NCI-H510A treated with DMSO at 0.1 percent for 48 hours (cell line): ENCODE measurements around the gene TADA2A.

Source experiments
- DNase-seq: peaks from one replicate; lab custom pipeline; 2025; lab: John Stamatoyannopoulos, UW

TADA2A gene, protein sequence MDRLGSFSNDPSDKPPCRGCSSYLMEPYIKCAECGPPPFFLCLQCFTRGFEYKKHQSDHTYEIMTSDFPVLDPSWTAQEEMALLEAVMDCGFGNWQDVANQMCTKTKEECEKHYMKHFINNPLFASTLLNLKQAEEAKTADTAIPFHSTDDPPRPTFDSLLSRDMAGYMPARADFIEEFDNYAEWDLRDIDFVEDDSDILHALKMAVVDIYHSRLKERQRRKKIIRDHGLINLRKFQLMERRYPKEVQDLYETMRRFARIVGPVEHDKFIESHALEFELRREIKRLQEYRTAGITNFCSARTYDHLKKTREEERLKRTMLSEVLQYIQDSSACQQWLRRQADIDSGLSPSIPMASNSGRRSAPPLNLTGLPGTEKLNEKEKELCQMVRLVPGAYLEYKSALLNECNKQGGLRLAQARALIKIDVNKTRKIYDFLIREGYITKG

DNA sequence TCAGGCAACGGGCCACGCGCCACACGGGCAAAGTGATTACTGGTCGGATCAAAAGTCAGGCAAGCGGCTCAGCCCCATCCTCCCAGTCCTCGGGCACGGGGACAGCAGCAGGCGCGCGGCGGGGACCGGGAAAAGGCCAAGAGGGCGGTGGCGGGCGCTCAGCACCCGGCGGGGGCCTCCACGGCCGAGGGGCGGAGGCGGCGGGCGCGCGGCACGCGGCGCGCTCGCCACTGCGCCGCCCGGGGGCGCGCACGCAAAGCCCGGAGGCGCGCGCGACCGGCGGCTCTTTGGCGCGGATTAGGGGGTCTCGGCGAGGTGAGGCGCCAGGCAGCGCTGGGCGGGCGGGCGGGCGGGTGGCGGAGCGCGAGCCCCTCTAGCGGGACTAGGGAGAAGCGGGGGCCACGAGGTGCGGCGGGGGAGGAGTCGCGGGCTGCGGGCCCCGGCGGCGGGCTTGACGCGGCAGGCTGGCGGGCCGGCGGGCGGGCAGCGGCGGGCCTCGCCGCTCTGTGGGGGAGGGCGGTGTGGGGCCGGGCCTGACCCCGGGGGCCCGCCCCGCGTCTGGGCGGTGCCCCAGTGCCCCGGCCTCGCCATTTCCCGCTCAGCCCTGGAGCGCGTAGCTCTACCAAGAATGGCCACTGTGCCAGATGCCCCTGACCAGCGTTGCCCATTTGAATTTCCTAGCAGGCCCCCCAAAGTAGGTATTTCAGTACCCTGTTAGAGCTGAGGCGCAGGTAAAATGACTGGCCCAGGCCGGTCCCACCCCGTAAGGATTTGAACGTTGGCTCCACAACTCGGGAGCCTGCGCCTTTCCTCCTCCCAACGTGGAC, at the start of gene TADA2A, which contains the start of gene ACACA:
Gene TADA2A (plus strand): TSS at position 252 of the 827 bp plus-strand sequence. CDS start 4,480 bp downstream, outside the sequence.
Gene ACACA (minus strand): TSS at position 202 of the 827 bp plus-strand sequence. CDS start 537 bp downstream, outside the sequence.
- peak; percentile 72 for DNase-seq

DNA sequence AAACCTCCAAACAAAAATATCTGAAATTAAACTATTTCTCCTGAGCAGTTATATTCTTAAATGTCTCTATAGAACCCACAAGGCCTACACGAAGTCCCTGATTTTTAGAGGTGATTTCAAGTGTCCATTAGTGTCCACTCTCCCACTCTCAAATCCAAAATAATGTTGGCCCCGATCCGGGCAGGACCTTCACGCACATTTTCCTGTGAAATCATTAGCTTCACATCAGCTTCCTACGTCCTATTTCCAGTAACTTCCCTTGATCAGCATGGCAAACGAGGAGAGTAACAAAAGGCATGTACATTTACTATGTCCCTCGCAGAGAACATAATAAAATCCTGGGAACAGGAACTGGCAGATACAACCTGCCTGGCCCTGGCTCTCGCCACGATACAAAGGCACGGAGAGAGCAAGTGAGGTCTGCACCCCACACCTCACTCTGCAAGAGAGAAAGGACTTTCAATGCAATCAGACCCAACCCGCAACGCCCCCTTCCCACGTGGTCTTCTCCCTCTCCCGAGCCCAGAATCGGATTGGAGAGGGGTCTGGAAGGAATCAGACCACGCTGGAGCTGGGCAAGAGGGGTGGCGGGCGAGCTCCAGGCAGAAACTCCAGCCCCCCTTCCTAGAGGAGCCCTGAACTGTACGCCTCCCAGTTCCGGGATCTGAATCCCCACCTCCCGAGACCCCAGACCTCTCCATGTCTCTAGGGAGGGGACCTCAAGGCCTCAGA, 48.4 kb upstream of the TADA2A start:
- DNase-seq = peak; percentile 26

DNA sequence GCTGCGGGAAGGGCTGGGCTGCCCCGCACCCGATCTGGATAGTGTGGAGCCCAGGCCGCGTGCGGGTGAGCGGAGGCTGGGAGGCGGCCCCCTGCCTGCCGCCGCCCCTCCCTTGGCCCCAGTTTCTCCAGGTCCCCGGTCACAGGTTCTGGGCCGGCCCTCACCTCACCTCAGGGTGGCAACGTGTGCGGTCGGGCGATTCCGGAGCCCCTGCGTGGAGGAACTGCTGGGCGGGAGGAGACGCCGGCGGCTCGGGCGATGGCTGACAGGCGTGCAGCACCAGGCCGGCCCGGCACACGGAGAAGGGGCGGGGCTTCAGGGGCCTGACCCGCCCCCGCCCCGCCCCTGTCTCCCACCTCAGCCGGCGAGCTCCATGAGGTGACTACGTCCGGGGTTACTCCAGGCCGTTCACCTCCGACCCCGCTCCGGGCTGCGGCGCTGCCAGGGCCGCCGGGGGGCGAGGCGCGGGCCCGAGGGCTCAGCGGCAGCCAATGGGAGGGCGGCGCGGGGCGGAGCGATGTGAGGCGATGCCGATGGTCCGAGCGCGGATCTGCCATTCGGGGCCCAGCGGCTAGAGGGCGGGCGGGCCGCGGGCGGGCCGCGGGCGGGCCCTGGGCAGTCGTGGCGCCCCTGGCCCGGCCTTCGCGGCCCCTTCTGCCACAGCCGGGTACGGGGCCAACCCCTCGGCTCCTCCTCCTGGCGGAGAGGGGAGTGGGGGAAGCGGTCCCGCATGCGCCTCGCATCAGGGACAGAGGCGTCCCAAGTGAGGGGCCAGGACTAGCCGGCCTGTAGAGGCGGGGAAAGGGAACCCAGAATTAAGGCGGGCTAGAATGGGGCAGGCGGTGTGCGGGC, 47.6 kb upstream of the TADA2A start:
- DNase-seq = peak; percentile 88

DNA sequence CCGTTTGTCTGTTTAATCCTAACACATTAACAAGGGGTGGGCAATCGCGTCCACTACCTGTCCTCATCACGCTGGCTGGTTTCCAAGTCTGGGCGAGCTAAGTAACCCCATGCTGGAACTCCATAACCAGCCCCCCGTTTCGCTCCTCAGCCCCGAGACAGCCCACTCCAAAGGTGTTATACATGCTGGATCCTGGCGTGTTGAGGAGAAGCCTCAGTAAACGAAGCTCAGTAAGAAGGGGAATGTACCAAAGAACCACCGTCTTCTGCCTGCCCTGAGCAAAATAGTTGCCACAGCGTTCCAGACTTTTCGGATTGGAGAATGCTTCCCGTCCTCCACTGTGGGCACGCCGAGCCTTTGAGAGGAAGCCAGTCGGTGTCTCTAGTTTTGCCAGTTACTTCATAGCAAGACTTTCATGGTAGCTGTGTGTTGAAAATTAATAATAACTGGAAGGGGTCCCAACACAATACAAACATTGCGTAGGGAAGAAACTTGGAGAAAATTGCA, 47.0 kb upstream of the TADA2A start:
- no peak for DNase-seq

DNA sequence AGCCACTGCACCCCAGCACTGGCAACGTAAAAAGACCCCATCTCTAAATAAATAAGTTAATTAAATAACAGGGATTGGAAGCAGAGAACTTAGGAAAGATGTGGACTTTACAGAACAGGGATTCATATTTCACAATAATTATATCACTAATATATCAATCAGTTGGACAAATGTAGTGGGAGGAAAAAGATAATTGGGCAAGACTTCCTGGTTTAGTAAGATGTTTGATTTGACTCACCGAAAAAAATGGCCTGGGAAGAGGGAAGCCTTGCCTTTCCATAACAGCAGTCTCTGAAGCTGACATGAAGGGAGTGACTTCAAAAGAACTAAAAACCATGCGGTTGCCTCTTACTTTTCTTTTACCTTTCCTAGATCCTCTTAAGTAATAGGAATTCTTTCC, 46.1 kb upstream of the TADA2A start:
- DNase-seq = no peak

DNA sequence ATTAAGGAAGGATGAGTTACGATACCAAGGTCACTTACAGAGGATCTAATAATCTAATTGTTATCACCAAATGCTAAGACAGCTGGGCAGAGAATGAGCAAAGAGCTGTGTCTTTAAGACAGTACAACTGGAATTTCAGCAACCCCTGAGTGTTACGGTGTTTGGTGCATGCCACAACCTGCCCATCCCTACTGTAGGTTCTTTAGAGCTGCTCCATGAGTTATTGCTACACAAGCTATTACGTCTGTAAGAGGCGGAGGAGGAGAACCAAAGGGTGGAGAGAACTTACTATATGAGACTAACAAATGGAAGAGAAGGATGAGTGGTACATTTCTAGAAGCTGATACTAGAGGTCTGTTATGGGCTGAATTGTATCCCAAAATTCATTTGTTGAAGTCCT, 45.1 kb upstream of the TADA2A start:
- peak; percentile 28 for DNase-seq

DNA sequence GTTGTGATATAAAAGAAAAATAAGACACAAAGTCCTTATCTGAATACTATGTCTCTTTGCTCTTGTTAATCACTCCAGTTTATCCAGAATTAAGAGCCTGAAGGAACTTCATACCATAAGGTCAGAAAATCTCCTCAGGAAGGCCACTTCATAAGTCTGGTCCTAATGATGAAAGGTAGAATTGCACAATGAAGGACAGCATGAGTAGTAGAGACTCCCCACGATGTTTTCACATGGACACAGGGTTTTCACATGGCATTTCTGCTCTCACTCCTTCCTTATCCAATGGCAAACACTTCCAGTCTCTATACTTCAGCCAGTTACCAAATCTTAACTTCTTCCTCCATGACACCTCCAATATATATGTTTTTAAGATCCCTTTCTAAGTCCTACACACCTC, 41.1 kb upstream of the TADA2A start:
- no peak for DNase-seq

DNA sequence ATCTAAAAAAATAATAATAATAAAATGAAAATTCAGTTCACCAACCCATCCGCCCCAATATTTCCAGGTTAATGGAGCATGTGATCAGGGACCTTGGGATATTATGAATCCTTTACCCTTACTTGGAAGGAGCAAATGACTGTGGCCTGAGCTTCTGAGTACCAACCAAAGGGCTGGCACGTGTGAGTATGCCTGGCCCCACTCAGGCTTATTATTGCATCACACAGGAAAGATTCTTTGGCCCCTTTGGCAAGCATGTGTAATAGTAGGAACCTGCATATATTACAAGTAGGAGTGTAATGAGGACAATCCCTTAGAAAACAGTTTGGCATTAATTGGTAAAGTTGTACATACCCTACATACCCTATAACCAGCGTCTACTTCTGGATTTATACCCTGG, 38.1 kb upstream of the TADA2A start:
- no peak for DNase-seq

DNA sequence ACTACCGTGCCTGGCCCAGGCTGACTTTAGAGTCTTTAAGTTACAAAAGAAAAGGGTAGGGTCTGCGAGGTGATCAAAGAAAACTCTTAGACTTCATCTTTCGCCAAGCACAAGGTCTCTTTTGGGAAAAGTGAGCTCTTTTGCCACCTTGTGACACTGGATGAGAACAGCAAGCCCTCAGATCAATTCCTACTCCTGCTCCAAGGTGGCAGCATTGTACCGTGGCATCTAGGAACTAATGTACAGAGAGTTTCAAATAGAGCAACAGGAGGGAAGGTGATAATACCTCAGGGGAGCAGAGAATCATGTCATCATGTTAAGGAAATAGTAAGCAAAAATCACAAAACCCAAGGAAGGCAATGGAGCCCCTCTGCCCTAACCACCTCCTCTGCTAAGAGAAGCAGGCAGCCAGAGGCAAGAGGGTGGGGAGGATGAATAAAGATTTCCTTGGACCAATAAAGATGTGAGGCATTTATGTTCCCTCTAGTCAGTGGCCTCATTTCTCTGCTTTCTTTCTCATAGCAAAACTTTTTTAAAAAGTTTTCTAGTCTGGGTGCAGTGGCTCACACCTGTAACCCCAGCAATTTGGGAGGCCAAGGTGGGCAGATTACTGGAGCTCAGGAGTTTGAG, 33.0 kb upstream of the TADA2A start:
- peak; percentile 74 for DNase-seq

DNA sequence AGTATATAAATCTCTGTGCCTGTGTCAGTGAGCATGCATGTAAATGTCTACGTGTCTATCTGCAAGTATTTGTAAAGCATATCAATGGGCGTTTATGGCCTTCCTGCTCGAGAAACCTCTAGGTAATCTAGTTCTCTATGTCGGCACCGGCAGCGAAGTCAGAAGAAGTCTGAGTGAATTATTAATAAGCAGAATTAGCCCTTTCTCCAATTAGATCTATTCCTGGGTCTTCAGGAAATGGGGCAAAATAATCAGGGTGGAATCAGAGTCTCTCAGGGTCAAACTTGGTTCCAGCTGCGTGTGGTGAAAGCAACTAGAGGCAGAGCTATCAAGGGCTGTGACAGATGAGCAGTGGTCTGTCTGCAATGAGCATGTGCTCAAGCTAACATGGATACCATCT, 31.0 kb upstream of the TADA2A start, which contains the start of gene C17orf78:
Gene C17orf78 (plus strand): TSS at position 280 of the 400 bp plus-strand sequence. CDS start 108 bp downstream, at position 388.
- DNase-seq = no peak

DNA sequence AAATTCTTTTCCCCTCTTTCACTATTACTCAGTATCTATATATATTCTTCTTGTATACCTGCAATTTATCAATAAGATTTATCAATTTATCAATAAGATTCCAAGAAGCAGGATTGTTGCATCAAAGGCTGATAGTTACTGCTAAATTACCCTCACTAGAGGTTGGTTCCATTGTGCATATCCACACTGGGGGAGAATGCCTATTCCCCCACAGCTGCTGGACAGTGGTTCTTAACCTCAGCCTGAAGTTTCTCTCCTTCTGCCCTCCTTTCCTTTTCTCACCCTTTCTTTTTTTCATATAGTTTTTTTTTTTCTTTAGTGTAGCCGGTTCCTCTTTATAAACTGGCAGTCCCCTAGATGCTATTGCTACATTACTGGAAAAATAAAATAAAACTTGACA, 24.6 kb upstream of the TADA2A start:
- DNase-seq = no peak

DNA sequence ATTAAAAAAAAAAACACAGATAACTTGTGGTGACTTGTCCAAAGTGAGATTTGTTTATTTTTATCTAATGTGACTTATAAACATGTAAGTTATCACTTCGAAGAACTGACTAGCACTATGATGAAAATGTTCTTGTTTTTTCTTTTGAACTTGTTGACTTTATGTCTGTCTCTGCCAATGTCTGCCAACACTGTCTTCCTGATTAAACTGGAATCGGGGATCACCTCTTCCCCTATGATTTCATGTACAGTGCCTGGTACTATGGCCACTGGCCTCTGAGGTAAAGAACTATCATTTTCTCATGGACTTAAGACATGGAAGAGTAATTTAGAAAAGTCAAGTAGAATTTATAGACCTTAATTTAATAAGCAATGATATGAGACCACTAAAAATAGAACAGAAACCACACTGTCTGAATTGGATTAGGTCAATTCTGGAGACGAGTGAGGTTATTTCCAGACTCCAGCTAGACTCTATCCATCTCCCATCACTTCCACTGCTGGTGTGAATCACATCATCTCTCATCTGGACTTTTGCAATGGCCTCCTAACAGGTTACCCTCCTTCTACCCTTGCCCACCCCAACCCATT, 22.0 kb upstream of the TADA2A start:
- DNase-seq = no peak

DNA sequence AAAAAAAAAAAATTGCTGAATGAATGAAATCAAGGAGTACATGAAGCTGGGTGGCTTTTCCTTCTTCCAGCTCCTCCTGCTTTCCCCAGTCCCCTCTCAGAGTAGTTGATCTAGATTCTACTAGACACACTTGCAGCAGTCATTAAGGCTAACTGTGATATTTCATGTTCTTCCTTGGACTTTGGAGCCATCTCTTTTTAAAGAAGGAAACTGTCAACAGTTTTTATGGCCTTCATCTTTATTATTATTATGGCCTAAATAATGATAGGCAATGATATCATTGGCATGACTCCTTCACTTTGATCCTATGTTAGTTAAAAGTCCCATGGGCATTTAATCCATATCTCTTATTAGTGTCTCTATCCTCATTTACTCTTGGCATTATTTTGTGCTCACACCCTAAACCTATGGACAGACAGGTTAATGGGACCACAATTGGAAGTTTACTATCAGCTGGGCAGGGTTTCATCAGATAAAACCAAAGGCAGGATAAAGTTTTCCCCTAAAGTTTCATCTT, 21.2 kb upstream of the TADA2A start:
- no peak for DNase-seq

DNA sequence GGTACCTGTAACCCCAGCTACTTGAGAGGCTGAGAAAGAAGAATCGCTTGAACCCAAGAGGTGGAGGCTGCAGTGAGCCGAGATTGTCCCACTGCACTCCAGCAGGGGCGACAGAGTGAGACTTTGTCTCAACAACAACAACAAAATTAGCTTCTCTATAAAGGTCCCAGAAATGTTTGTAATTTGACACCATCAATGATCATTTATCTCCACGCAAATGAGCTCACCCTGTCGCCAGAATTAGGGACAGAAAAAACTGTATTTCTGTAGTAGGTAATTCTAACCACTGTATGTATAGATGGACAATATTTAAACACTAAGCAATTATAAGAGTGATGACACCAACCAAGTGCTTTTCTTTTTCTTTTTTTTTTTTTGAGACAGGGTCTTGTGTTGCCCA, 20.2 kb upstream of the TADA2A start:
- no peak for DNase-seq

DNA sequence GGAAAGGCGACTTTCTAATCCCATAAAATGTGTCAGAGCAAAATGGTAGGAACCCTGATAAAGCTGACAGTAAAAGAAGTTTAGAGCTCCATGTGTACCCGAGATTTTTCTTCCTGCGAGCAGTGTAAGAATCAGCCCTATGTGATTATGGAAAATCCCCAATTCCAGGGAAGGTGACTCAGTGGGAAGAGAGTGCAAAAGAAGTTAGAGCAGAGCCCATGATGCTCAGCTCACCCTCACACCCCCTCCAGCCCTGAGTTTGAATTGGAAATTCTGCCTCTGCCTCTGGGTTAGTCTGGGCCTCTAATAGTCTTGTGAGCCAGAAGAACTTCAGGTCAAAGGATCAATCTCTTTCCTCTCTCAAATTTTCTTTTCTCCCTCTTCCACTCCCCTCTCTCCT, 18.4 kb upstream of the TADA2A start:
- no peak for DNase-seq

DNA sequence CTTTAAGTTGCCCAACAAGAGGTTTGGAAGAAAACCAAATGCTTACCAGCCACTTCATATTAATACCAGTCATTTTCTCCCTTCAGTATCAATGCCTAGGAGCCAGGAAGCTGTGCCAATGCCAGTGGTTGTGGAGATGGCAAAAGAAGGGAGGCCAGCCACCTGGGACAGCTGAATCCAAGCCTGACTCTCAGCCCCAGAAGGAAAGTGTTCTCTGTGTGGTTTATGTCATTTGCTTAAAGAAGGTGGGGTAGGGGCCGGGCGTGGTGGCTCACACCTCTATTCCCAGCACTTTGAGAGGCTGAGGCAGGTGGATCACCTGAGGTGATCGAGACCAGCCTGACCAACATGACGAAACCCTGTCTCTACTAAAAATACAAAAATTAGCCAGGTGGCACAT, 17.5 kb upstream of the TADA2A start:
- DNase-seq = no peak

DNA sequence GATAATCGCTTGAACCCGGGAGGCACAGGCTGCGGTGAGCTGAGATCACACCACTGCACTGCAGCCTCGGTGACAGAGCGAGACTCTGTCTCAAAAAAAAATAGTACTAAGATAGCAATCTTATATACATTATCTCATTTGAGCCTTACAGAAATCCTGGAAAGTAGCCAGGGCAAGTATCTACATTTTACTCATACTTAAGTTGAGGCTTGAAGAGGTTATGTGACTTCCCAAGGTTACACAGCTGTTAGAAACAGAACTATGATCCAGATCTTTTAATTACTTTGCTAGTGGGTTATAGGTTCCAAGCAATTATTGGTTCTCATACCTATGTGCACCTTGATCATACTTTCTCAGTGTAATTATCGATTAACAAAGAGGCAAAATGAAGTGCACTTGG, 15.5 kb upstream of the TADA2A start:
- DNase-seq = no peak

DNA sequence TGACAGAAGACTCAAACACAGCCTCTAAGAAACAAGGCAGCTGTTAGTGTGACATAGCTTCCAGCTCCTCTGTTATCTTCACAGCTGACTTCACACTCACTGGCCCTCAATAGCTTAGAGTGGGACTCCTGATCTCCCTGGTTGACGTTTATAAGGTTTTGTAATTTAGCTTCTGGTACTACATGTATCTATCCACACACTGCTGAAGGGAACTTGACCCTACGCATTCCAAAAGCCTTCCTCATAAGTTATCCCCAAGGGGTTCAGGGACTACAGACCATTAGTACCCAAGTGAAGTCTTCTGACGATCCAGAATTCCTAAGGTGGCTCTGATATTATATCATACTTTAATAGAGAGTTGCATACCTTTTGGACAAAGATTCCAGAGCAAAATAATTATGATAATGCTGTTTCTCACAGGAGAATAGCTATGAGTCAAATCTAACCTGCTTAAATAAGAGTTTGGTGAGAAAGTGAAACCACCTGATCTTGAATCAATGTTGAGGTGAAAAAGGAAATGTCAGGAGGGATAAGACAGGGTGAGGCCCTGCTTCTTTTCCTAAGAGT, 14.6 kb upstream of the TADA2A start:
- DNase-seq = no peak

DNA sequence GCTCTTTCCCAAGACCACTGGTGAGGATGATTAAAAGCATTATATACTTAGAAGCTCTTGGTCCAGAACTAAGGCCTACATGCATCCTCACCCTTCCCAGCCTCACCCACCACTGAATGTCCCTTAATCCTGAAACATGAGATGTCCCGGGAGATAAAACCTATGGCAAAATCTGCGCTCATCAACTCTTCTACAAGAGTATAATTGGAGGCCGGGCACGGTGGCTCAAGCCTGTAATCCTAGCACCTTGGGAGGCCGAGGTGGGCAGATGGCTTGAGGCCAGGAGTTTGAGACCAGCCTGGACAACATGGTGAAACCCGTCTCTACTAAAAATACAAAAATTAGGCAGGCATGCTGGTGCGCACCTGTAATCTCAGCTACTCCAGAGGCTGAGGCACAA, 13.3 kb upstream of the TADA2A start:
- no peak for DNase-seq
